Neural progenitor cell (in vitro differentiated cells): ENCODE results near the gene TRAK1. TPM values are rescaled to one million over a fixed set of nuclear protein-coding genes. Genes with fewer than 3 reads are reported as not detected.

ENCODE experiments used
- DNase-seq: peaks from one replicate; pipeline ENCODE4 v3.0.0-alpha.2; 2016; ENCODE audit warnings: low spot score
- H2AFZ ChIP-seq: fragments of 200-600 bp; sonication (generic); replicated peaks from 2 replicates; pipeline ENCODE4 v1.6.1; 2016; ENCODE audit warnings: antibody characterized with exemption
- H3F3A ChIP-seq: fragments of 200-600 bp; sonication (generic); 2 replicates; pipeline ENCODE4 v1.6.1; 2016; ENCODE audit warnings: antibody characterized with exemption, low read depth
- H3K27ac ChIP-seq: fragments of 200-600 bp; sonication (generic); 2 replicates; pipeline ENCODE4 v1.5.1; 2016; ENCODE audit warnings: mild to moderate bottlenecking
- H3K27me3 ChIP-seq: fragments of 200-600 bp; sonication (generic); 2 replicates; pipeline ENCODE4 v1.6.1; 2016; ENCODE audit warnings: mild to moderate bottlenecking, moderate library complexity
- H3K36me3 ChIP-seq: fragments of 200-600 bp; sonication (generic); 2 replicates; pipeline ENCODE4 v1.5.1; 2016
- H3K4me1 ChIP-seq: fragments of 200-600 bp; sonication (generic); 2 replicates; pipeline ENCODE4 v1.6.1; 2016; ENCODE audit warnings: mixed run types
- H3K4me2 ChIP-seq: fragments of 200-600 bp; sonication (generic); 2 replicates; pipeline ENCODE4 v1.6.1; 2016
- H3K4me3 ChIP-seq: fragments of 200-600 bp; sonication (generic); 2 replicates; pipeline ENCODE4 v1.5.1; 2016
- H3K79me2 ChIP-seq: fragments of 200-600 bp; sonication (generic); 2 replicates; pipeline ENCODE4 v1.6.1; 2016; ENCODE audit warnings: low read depth
- H3K9ac ChIP-seq: fragments of 200-600 bp; sonication (generic); 2 replicates; pipeline ENCODE4 v1.6.1; 2016
- H3K9me3 ChIP-seq: fragments of 200-600 bp; sonication (generic); 2 replicates; pipeline ENCODE4 v1.5.1; 2016; ENCODE audit warnings: low read depth
- H4K20me1 ChIP-seq: fragments of 200-600 bp; sonication (generic); 2 replicates; pipeline ENCODE4 v1.6.1; 2016; ENCODE audit warnings: low read depth
- H3K27ac Mint-ChIP-seq: 3 replicates; pipeline ENCODE4 v1.8.0; 2021; ENCODE audit warnings: mixed read lengths
- H3K27me3 Mint-ChIP-seq: 2 replicates; pipeline ENCODE4 v1.8.0; 2022; ENCODE audit warnings: low read depth, mild to moderate bottlenecking, inconsistent platforms, moderate library complexity, mixed read lengths; ENCODE audit not compliant: insufficient read depth
- H3K36me3 Mint-ChIP-seq: 3 replicates; pipeline ENCODE4 v1.8.0; 2021; ENCODE audit warnings: mixed read lengths
- H3K4me1 Mint-ChIP-seq: 3 replicates; pipeline ENCODE4 v1.8.0; 2021; ENCODE audit warnings: mixed read lengths
- H3K4me3 Mint-ChIP-seq: 3 replicates; pipeline ENCODE4 v1.8.0; 2021; ENCODE audit warnings: mild to moderate bottlenecking, moderate library complexity, mixed read lengths
- H3K9me3 Mint-ChIP-seq: 3 replicates; pipeline ENCODE4 v1.8.0; 2020; ENCODE audit warnings: mixed read lengths
- EZH2 ChIP-seq: fragments of 200-600 bp; sonication (generic); IDR thresholded peaks from 2 replicates; pipeline ENCODE4 v1.6.1; 2017; ENCODE audit warnings: antibody characterized with exemption, mild to moderate bottlenecking, moderate library complexity
- EZH2phosphoT487 ChIP-seq: fragments of 200-600 bp; sonication (generic); IDR thresholded peaks from 2 replicates; pipeline ENCODE4 v1.6.1; 2017; ENCODE audit warnings: antibody characterized with exemption
- total RNA-seq: library from RNA; depleted of rRNA; stranded (reverse); fragments of >200 nt; gene quantifications from 2 replicates; pipeline ENCODE4 v1.2.3, GENCODE V29; 2015; ENCODE audit warnings: low replicate concordance
- TF ChIP-seq, protein P1 (sequence below): fragments of 200-600 bp; sonication (generic); IDR thresholded peaks from 2 replicates; pipeline ENCODE4 v1.5.1; 2017; ENCODE audit warnings: antibody characterized with exemption, mild to moderate bottlenecking

Gene TRAK1
- total RNA-seq, 1 donor from 2014 or later: 32.2 TPM

DNA sequence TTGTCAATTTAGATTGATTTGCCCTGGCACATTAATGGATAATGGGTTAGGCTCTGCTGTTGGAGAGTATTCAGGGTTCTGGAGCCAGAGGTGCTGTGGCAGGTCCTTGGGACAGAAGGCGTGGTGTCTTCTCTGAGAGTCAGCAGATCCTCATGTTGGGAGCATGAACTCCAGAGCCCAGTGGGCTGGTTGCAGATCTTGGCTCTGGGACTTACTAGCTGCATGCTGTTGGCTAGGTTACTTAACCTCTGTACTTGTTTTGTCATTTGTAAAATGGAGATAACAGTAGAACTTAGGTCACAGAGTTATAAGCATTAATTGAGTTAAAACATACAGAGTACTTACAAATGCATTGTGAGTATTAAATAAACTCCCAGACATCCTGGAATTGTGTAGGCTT, 97.2 kb downstream of the TRAK1 start:
- no peaks in the 10 kb centered on the region for H3K4me1 ChIP-seq
- H3K36me3 ChIP-seq: no peaks in the 10 kb centered on the region
- no peaks in the 10 kb centered on the region for H3K9me3 Mint-ChIP-seq
- peaks cover 14% of the 10 kb centered on the region for H4K20me1 ChIP-seq
- no peak overlapping the region for H3K4me3 ChIP-seq
- H3K4me3 Mint-ChIP-seq: no peak overlapping the region
- peaks cover 19% of the 10 kb centered on the region for H3K36me3 Mint-ChIP-seq
- no peak overlapping the region for H2AFZ ChIP-seq
- no peaks in the 10 kb centered on the region for H3K27me3 ChIP-seq
- H3K4me2 ChIP-seq: no peak overlapping the region
- no peak for DNase-seq
- H3F3A ChIP-seq: no peaks in the 10 kb centered on the region
- H3K27ac Mint-ChIP-seq: no peak overlapping the region
- H3K9ac ChIP-seq: no peak overlapping the region
- H3K9me3 ChIP-seq: no peaks in the 10 kb centered on the region
- H3K4me1 Mint-ChIP-seq: peaks cover 7% of the 10 kb centered on the region
- no peaks in the 10 kb centered on the region for H3K79me2 ChIP-seq
- TF ChIP-seq EZH2 (no peak), EZH2phosphoT487 (no peak)
- TF ChIP-seq, protein P1, sequence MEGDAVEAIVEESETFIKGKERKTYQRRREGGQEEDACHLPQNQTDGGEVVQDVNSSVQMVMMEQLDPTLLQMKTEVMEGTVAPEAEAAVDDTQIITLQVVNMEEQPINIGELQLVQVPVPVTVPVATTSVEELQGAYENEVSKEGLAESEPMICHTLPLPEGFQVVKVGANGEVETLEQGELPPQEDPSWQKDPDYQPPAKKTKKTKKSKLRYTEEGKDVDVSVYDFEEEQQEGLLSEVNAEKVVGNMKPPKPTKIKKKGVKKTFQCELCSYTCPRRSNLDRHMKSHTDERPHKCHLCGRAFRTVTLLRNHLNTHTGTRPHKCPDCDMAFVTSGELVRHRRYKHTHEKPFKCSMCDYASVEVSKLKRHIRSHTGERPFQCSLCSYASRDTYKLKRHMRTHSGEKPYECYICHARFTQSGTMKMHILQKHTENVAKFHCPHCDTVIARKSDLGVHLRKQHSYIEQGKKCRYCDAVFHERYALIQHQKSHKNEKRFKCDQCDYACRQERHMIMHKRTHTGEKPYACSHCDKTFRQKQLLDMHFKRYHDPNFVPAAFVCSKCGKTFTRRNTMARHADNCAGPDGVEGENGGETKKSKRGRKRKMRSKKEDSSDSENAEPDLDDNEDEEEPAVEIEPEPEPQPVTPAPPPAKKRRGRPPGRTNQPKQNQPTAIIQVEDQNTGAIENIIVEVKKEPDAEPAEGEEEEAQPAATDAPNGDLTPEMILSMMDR: no peak
- no peak overlapping the region for H3K27ac ChIP-seq
- peaks cover 2% of the 10 kb centered on the region for H3K27me3 Mint-ChIP-seq

DNA sequence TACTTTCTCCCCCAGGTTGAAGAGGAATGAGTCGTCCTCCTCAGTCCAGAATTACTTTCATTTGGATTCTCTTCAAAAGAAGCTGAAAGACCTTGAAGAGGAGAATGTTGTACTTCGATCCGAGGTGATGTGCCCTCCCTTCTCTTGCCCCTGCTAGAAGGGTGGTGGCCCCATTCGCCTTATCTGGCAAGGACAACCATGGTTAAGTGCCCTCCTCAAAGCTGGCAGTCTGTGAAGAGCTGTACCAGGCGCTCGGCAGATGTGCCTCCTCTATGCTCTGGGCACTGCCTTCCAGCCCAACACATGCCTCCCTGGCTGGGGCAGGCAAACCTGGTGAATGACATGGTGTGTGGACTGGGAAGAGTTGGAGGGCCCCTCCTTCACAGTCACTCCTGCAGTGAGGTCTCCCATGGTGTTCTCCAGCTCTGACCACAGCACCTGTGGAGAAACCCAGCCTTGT, 97.9 kb downstream of the TRAK1 start:
- H3K4me1 ChIP-seq: no peaks in the 10 kb centered on the region
- Mint-ChIP-seq H3K27ac (no peak overlapping the region), H3K36me3 (peaks cover 19% of the 10 kb centered on the region), H3K27me3 (peaks cover 2% of the 10 kb centered on the region), H3K9me3 (no peaks in the 10 kb centered on the region), H3K4me1 (peaks cover 4% of the 10 kb centered on the region), H3K4me3 (no peak overlapping the region)
- H3K27ac ChIP-seq: no peak overlapping the region
- no peak overlapping the region for H3K9ac ChIP-seq
- H4K20me1 ChIP-seq: peaks cover 14% of the 10 kb centered on the region
- H3K4me3 ChIP-seq: no peak overlapping the region
- TF ChIP-seq, protein P1: no peak
- no peak for TF ChIP-seq EZH2phosphoT487
- TF ChIP-seq EZH2: no peak
- no peak overlapping the region for H3K4me2 ChIP-seq
- DNase-seq: no peak
- no peaks in the 10 kb centered on the region for H3K9me3 ChIP-seq
- no peaks in the 10 kb centered on the region for H3F3A ChIP-seq
- H3K27me3 ChIP-seq: no peaks in the 10 kb centered on the region
- no peaks in the 10 kb centered on the region for H3K79me2 ChIP-seq
- no peaks in the 10 kb centered on the region for H3K36me3 ChIP-seq
- H2AFZ ChIP-seq: no peak overlapping the region

DNA sequence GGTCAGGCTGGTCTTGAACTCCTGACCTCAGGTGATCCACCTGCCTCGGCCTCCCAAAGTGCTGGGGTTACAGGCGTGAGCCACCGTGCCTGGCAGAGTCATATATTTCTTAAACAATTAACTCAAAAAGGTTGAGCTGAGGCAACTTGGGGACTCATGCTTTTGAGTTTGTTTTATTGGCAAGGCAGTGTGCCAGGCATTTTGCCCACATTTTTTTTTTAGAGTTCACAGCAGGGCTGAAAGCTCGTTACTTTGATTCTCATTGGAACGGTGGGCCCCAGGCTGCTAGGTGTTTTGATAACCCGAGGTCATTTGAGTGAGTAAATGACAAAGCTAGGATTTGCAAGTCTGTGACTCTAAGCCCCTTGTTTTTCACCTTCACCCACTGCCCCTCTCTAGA, 98.6 kb downstream of the TRAK1 start:
- Histone ChIP-seq H3K4me2 (no peak overlapping the region), H3K27ac (no peak overlapping the region), H3K4me1 (no peaks in the 10 kb centered on the region), H3K9ac (no peak overlapping the region), H2AFZ (no peak overlapping the region), H3F3A (no peaks in the 10 kb centered on the region), H4K20me1 (peaks cover 14% of the 10 kb centered on the region), H3K4me3 (no peak overlapping the region), H3K9me3 (no peaks in the 10 kb centered on the region), H3K36me3 (no peaks in the 10 kb centered on the region), H3K79me2 (no peaks in the 10 kb centered on the region), H3K27me3 (no peaks in the 10 kb centered on the region)
- Mint-ChIP-seq H3K27ac (no peak overlapping the region), H3K4me1 (peaks cover 4% of the 10 kb centered on the region), H3K27me3 (peaks cover 2% of the 10 kb centered on the region), H3K4me3 (no peak overlapping the region), H3K9me3 (no peaks in the 10 kb centered on the region), H3K36me3 (peaks cover 19% of the 10 kb centered on the region)
- no peak for DNase-seq
- no peak for TF ChIP-seq EZH2
- TF ChIP-seq, protein P1: no peak
- no peak for TF ChIP-seq EZH2phosphoT487
